Activated naive CD4-positive, alpha-beta T cell treated with anti-CD3 and anti-CD28 coated beads, Interleukin-2, amount 50 U/mL, for 72 hours (primary cell): ENCODE results near the gene TTC23. TPM values are rescaled to one million over a fixed set of nuclear protein-coding genes. Genes with fewer than 3 reads are reported as not detected.
"Not testable (repeated sequence)": the region's sequence is repeated elsewhere in the genome, so short reads cannot be mapped to it uniquely, and the experiment has no call there.

Experiments used
- ATAC-seq, 2 donors: fragments of 150-1000 bp; cut with Tn5 transposase; 2 replicates each; pipeline ENCODE4 v1.10.0; 2021; ENCODE audit warnings: mild to moderate bottlenecking in 2 of 2, moderate library complexity in 2 of 2
- DNase-seq, 2 donors: peaks; one replicate each; pipeline ENCODE4 v3.0.0; 2021 to 2022; ENCODE audit warnings: low spot score in 2 of 2
- H3K27ac Mint-ChIP-seq, 2 donors: one replicate each; pipeline ENCODE4 v1.8.0; 2022; ENCODE audit warnings: mild to moderate bottlenecking in 2 of 2, mixed read lengths in 2 of 2
- H3K36me3 Mint-ChIP-seq, 2 donors: one replicate each; pipeline ENCODE4 v1.8.0; 2022; ENCODE audit warnings: mixed read lengths in 2 of 2
- H3K9me3 Mint-ChIP-seq, 2 donors: one replicate each; pipeline ENCODE4 v1.8.0; 2022; ENCODE audit warnings: mixed read lengths in 2 of 2
- total RNA-seq, 2 donors: library from RNA; stranded (reverse); gene quantifications; one replicate each; pipeline ENCODE4 v1.2.3, GENCODE V29; 2022

Gene TTC23
- total RNA-seq, 2 donors from 2014 or later = 3.1 to 3.6 TPM

- Mint-ChIP-seq H3K9me3 (no peaks in the 10 kb centered on the region), H3K27ac (peak overlapping the region; percentile 5), H3K36me3 (peaks cover 18 to 19% of the 10 kb centered on the region in 2 donors)
- ATAC-seq (no peak), DNase-seq (no peak)
Observed at GRCh38 chr15:99253381-99254090, 4.2 kb upstream of the TTC23 start.

GRCh38 chr15:99252326-99252725 lies 2.9 kb upstream of the TTC23 start:
- ATAC-seq (no peak), DNase-seq (no peak)
- Mint-ChIP-seq H3K9me3 (no peaks in the 10 kb centered on the region), H3K36me3 (peaks cover 8 to 13% of the 10 kb centered on the region in 2 donors), H3K27ac (no peak overlapping the region)

GRCh38 chr15:99250857-99251841 lies 1.8 kb upstream of the TTC23 start, which contains the start of gene LRRC28:
Gene LRRC28, plus strand, starts transcription at chr15:99251481. Its CDS starts 4,477 bp downstream, at chr15:99255958.
- Mint-ChIP-seq H3K27ac (peak within 1 kb of the TSS; percentile 79 to 96), H3K9me3 (no peaks in the 10 kb centered on the region), H3K36me3 (peaks cover 6 to 12% of the 10 kb centered on the region in 2 donors)
- DNase-seq (peak; percentile 95 to 98), ATAC-seq (peak; percentile 98)

- no peaks in the 10 kb centered on the region for H3K9me3 Mint-ChIP-seq
- peaks cover 6% of the 10 kb centered on the region in 2 donors for H3K36me3 Mint-ChIP-seq
- H3K27ac Mint-ChIP-seq = peak overlapping the region; percentile 79 to 96
- no peak for DNase-seq
- ATAC-seq = no peak
Observed at GRCh38 chr15:99250494-99250856, 1.1 kb upstream of the TTC23 start.

GRCh38 chr15:99250001-99250400 lies 620 bp upstream of the TTC23 start:
- no peak overlapping the region for H3K27ac Mint-ChIP-seq

GRCh38 chr15:99248000-99248715 lies 1.2 kb downstream of the TTC23 start:
- DNase-seq (no peak), ATAC-seq (no peak)
- no peak overlapping the region for H3K27ac Mint-ChIP-seq
- peaks cover 6% of the 10 kb centered on the region in 2 donors for H3K36me3 Mint-ChIP-seq
- no peaks in the 10 kb centered on the region for H3K9me3 Mint-ChIP-seq

More at GRCh38 chr15:99250001-99250400, 620 bp upstream of the TTC23 start:
- DNase-seq = no peak
- Mint-ChIP-seq H3K36me3 (peaks cover 6% of the 10 kb centered on the region in 2 donors), H3K9me3 (no peaks in the 10 kb centered on the region)
- no peak for ATAC-seq

- DNase-seq (no peak), ATAC-seq (no peak)
- Mint-ChIP-seq H3K27ac (no peak overlapping the region), H3K36me3 (peaks cover 6% of the 10 kb centered on the region in 2 donors), H3K9me3 (no peaks in the 10 kb centered on the region)
Observed at GRCh38 chr15:99247062-99247461, 2.3 kb downstream of the TTC23 start.

GRCh38 chr15:99244306-99244705 lies 5.1 kb downstream of the TTC23 start:
- ATAC-seq = no peak
- Mint-ChIP-seq H3K9me3 (no peaks in the 10 kb centered on the region), H3K27ac (no peak overlapping the region), H3K36me3 (no peaks in the 10 kb centered on the region)
- no peak for DNase-seq

GRCh38 chr15:99241752-99242151 lies 7.6 kb downstream of the TTC23 start:
- no peaks in the 10 kb centered on the region for H3K9me3 Mint-ChIP-seq
- DNase-seq = no peak
- no peak overlapping the region for H3K27ac Mint-ChIP-seq

GRCh38 chr15:99239545-99240198 lies 9.7 kb downstream of the TTC23 start:
- DNase-seq = no peak

More at GRCh38 chr15:99241752-99242151, 7.6 kb downstream of the TTC23 start:
- no peak for ATAC-seq
- H3K36me3 Mint-ChIP-seq = no peaks in the 10 kb centered on the region

GRCh38 chr15:99238849-99239248 lies 10.5 kb downstream of the TTC23 start:
- ATAC-seq (no peak), DNase-seq (no peak)
- no peaks in the 10 kb centered on the region for H3K9me3 Mint-ChIP-seq
- H3K27ac Mint-ChIP-seq = no peak overlapping the region
- H3K36me3 Mint-ChIP-seq = no peaks in the 10 kb centered on the region

More at GRCh38 chr15:99239545-99240198, 9.7 kb downstream of the TTC23 start:
- Mint-ChIP-seq H3K27ac (no peak overlapping the region), H3K9me3 (no peaks in the 10 kb centered on the region), H3K36me3 (no peaks in the 10 kb centered on the region)
- peak; percentile 50 to 76 for ATAC-seq

GRCh38 chr15:99234160-99234559 lies 15.2 kb downstream of the TTC23 start:
- not testable (repeated sequence) for H3K27ac Mint-ChIP-seq, H3K9me3 Mint-ChIP-seq, DNase-seq, ATAC-seq, H3K36me3 Mint-ChIP-seq

- ATAC-seq = no peak
- H3K36me3 Mint-ChIP-seq = no peaks in the 10 kb centered on the region
- H3K27ac Mint-ChIP-seq = no peak overlapping the region
Observed at GRCh38 chr15:99232740-99233139, 16.6 kb downstream of the TTC23 start.

GRCh38 chr15:99230867-99231266 lies 18.5 kb downstream of the TTC23 start:
- no peak for ATAC-seq
- peaks cover 0 to 4% of the 10 kb centered on the region in 2 donors for H3K9me3 Mint-ChIP-seq

More at GRCh38 chr15:99232740-99233139, 16.6 kb downstream of the TTC23 start:
- peaks cover 0 to 4% of the 10 kb centered on the region in 2 donors for H3K9me3 Mint-ChIP-seq
- DNase-seq = no peak

GRCh38 chr15:99228120-99228770 lies 21.1 kb downstream of the TTC23 start:
- Mint-ChIP-seq H3K27ac (no peak overlapping the region), H3K36me3 (no peaks in the 10 kb centered on the region), H3K9me3 (peaks cover 0 to 4% of the 10 kb centered on the region in 2 donors)
- no peak for ATAC-seq
- no peak for DNase-seq

More at GRCh38 chr15:99230867-99231266, 18.5 kb downstream of the TTC23 start:
- Mint-ChIP-seq H3K27ac (no peak overlapping the region), H3K36me3 (no peaks in the 10 kb centered on the region)
- DNase-seq = no peak
